IMR-90 (cell line): ENCODE results near the gene GYS1.

ENCODE experiments used
- CTCF ChIP-seq: conservative IDR thresholded peaks from 2 replicates; pipeline ENCODE4 v1.5.1; 2012; ENCODE audit warnings: mild to moderate bottlenecking, low read depth, low read length, improper control_type of control experiment
- FOS ChIP-seq: fragments of 150-350 bp; IDR thresholded peaks from 2 replicates; pipeline ENCODE4 v1.6.1; 2016; ENCODE audit warnings: low read depth, low read length
- MXI1 ChIP-seq: IDR thresholded peaks from 2 replicates; pipeline ENCODE4 v1.6.1; 2012; ENCODE audit warnings: low read depth, mild to moderate bottlenecking, low read length, moderate library complexity, borderline replicate concordance
- NFE2L2 ChIP-seq: fragments of 150-350 bp; IDR thresholded peaks from 2 replicates; pipeline ENCODE4 v1.6.1; 2016; ENCODE audit warnings: low read depth, mild to moderate bottlenecking, low read length
- POLR2A ChIP-seq: IDR thresholded peaks from 2 replicates; pipeline ENCODE4 v1.6.1; 2012; ENCODE audit warnings: mild to moderate bottlenecking, low read depth, low read length
- RAD21 ChIP-seq: IDR thresholded peaks from 2 replicates; pipeline ENCODE4 v1.6.1; 2012; ENCODE audit warnings: low read length, improper control_type of control experiment
- RCOR1 ChIP-seq: IDR thresholded peaks from 2 replicates; pipeline ENCODE4 v1.6.1; 2012; ENCODE audit warnings: mild to moderate bottlenecking, low read length, improper control_type of control experiment; ENCODE audit not compliant: insufficient replicate concordance
- RFX5 ChIP-seq: IDR thresholded peaks from 2 replicates; pipeline ENCODE4 v1.8.0; 2012; ENCODE audit warnings: low read depth, mild to moderate bottlenecking, low read length, moderate library complexity

GRCh38 chr19:49014123-49014869 lies 21.2 kb upstream of the GYS1 start:
- TF ChIP-seq CTCF = no peak
- TF ChIP-seq RCOR1 = no peak
- TF ChIP-seq POLR2A = no peak
- TF ChIP-seq FOS = no peak
- TF ChIP-seq RAD21 = no peak
- TF ChIP-seq MXI1 = no peak
- no peak for TF ChIP-seq RFX5
- no peak for TF ChIP-seq NFE2L2
